Activated CD8-positive, alpha-beta memory T cell treated with anti-CD3 and anti-CD28 coated beads, Interleukin-2, amount 10 ng/mL, durations not matched to agents 7 days and 5 days (primary cell): ENCODE results near the gene COP1. TPM values are rescaled to one million over a fixed set of nuclear protein-coding genes. Genes with fewer than 3 reads are reported as not detected.

Source experiments
- ATAC-seq: fragments of 150-1000 bp; cut with Tn5 transposase; one replicate; pipeline ENCODE4 v1.10.0; 2021; ENCODE audit warnings: moderate library complexity
- CTCF ChIA-PET: fragments of 350-600 bp; sonication (Branson Sonifier 250); formaldehyde crosslinking; loops from one replicate; lab custom pipeline; 2021; ENCODE audit warnings: antibody characterized with exemption; lab: Charles Lee
- DNase-seq: peaks from one replicate; pipeline ENCODE4 v3.0.0-alpha.2; 2020
- H3K27ac Mint-ChIP-seq: one replicate; pipeline ENCODE4 v1.8.0; 2021; ENCODE audit warnings: mild to moderate bottlenecking, mixed read lengths
- H3K27me3 Mint-ChIP-seq: one replicate; pipeline ENCODE4 v1.8.0; 2021; ENCODE audit warnings: mixed read lengths
- H3K36me3 Mint-ChIP-seq: one replicate; pipeline ENCODE4 v1.8.0; 2021; ENCODE audit warnings: mild to moderate bottlenecking, mixed read lengths
- H3K4me1 Mint-ChIP-seq: one replicate; pipeline ENCODE4 v1.8.0; 2021; ENCODE audit warnings: mixed read lengths
- H3K4me3 Mint-ChIP-seq: one replicate; pipeline ENCODE4 v1.8.0; 2021; ENCODE audit warnings: mild to moderate bottlenecking, moderate library complexity, mixed read lengths
- H3K9me3 Mint-ChIP-seq: one replicate; pipeline ENCODE4 v1.8.0; 2022; ENCODE audit warnings: low read depth, mixed read lengths
- total RNA-seq, 2 experiments: library from RNA; stranded (reverse); gene quantifications; one replicate each; pipeline ENCODE4 v1.2.3, GENCODE V29; 2021

Gene COP1
- total RNA-seq, 2 experiments from 2014 or later = 37.5 to 47.8 TPM

- DNase-seq (no peak), ATAC-seq (no peak)
- H3K4me1 Mint-ChIP-seq = no peaks in the 10 kb centered on the region
- no peaks in the 10 kb centered on the region for H3K36me3 Mint-ChIP-seq
- H3K9me3 Mint-ChIP-seq = peaks cover 2% of the 10 kb centered on the region
- no peaks in the 10 kb centered on the region for H3K27me3 Mint-ChIP-seq
- H3K4me3 Mint-ChIP-seq = no peak overlapping the region
- H3K27ac Mint-ChIP-seq = no peak overlapping the region
- CTCF ChIA-PET = no interaction called here
These were observed 306.9 kb downstream of the COP1 start for GRCh38 chr1:175900171-175900570.

- no peak overlapping the region for H3K27ac Mint-ChIP-seq
- no peaks in the 10 kb centered on the region for H3K27me3 Mint-ChIP-seq
- H3K4me1 Mint-ChIP-seq = no peaks in the 10 kb centered on the region
- no peaks in the 10 kb centered on the region for H3K36me3 Mint-ChIP-seq
- no peak overlapping the region for H3K4me3 Mint-ChIP-seq
- ATAC-seq (no peak), DNase-seq (no peak)
- H3K9me3 Mint-ChIP-seq = peaks cover 2% of the 10 kb centered on the region
- CTCF ChIA-PET = no interaction called here
These were observed 311.1 kb downstream of the COP1 start for GRCh38 chr1:175895966-175896365.
